Kidney tubule cell (primary cell): ENCODE data around the gene PARVB.
"Not testable (repeated sequence)": the region's sequence is repeated elsewhere in the genome, so short reads cannot be mapped to it uniquely, and the experiment has no call there.

Experiments used
- DNase-seq: peaks from one replicate; pipeline ENCODE4 v3.0.0-alpha.2; 2018; ENCODE audit warnings: low spot score

Gene PARVB

DNA sequence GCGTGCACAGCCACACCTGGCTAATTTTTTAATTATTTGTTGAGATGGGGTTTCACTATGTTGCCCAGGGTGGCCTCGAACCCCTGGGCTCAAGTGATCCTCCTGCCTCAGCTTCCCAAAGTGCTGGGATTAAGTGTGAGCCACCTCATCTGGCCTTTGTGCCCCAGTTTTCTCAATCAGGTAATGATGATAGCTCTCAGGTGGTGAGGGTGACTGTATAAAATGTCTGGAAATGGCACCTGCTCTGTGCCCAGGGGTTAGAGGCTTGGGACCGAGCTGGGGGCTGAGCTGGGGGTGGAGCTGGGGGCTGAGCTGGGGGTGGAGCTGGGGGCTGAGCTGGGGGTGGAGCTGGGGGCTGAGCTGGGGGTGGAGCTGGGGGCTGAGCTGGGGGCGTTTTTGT is 32.5 kb downstream of the PARVB start:
- not testable (repeated sequence) for DNase-seq

DNA sequence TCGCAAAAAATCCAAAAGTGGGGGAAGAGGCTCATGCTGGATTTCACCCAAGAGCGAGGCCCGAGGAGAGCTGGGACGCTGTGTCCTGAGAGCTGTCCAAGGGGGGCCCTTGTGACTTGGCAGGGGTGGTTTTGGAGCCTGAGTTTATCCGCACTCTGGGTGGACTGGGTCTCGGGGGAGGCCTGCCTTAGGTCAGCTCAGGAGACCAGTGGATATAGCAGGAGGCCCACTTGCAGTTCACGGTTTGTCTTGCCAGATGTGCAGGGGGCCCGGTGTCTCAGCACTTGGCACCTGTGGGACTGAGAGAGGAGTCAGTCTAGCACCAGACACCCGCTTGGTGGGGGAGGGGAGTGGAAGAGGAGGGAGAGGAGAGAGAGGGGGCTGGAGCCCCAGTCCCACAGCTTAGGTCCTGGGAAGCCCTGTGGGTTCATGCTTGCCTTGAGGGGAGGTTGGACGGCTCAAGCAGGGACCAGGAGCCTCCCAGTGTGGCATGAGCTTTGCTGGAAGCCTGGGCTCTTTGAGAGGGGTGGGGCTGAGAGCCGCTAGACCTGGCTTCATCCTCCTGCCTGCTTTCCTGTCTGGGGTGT is 33.4 kb downstream of the PARVB start:
- no peak for DNase-seq

DNA sequence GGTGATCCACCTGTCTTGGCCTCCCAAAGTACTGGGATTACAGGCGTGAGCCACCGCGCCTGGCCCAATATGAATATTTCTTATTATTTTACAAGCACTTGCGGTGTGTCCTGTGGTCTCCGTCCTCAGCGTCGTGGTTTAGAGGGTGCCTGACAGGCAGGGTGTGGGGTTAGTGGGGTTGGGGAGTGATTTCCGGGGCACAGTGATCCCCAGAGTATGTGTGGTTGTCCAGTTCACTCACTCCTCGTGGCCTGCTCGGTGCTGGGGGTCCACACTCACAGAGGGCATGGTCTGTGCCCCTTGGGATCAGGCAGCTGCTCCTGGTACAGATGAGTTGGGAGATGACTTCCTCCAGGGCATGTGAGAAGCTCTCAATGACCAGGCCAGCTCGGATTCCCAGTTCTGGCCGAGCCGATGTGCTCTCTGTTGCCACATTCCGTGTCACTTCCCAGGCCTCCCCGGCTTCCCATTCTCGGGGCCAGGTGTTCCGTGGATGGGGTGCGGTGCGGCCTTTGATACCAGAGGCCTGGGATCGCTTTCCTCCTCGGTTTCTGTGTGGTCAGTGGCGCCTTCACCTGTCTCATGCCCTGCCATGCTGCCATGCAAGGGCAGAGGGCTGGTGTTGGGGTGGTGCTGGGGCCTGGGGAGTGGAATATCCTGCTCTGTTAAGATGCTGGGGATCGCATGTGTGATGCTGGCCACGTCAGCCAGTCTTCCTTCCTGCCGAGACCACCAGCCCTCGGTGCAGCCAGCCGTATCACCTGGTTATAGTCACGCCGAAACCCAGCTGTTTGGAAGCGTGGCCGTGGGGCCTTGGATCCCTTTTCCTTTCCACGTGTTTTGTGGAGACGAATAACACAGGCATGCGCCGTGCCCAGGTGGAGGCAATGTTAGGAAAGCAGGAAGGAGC is 39.6 kb downstream of the PARVB start:
- no peak for DNase-seq

DNA sequence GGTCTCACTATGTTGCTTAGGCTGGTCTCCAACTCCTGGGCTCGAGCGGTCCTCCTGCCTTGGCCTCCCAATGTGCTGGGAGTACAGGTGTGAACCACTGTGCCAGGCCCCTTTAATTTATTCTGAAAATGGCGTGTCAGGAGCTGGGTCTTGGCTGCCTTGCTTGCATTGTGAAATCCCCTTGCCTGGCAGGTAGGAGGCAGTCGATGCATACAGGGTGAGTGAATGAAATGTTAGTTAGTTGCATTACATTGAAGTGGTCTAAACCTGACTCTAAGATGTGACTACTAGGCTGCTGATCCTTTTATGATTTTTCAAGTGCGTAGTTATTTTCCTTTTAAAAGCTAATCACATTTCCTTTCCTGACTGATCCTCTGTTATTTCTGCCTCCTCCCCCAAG is 42.9 kb downstream of the PARVB start:
- DNase-seq: no peak

DNA sequence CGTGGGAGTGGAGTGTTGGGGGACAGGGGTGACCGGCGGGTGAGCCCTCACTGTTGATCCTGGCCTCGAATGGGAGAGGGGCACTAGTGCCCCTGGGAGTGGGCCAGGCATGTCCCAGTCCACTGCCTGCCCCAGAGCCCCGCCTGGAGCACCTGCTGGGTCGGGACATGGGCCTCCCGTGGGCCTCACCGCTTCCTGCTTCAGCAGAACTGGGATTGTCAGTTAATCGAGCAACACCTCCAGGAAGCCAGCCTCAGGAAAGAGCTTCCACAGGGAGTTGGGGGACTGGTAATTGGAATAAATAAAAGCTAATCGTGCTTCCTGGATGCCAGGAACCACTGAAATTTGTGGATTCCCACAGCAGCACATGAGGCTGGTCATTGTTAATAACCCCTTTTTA is 43.8 kb downstream of the PARVB start:
- no peak for DNase-seq

- DNase-seq: no peak
These were observed 44.5 kb downstream of the PARVB start for GRCh38 chr22:44068422-44069191.

DNA sequence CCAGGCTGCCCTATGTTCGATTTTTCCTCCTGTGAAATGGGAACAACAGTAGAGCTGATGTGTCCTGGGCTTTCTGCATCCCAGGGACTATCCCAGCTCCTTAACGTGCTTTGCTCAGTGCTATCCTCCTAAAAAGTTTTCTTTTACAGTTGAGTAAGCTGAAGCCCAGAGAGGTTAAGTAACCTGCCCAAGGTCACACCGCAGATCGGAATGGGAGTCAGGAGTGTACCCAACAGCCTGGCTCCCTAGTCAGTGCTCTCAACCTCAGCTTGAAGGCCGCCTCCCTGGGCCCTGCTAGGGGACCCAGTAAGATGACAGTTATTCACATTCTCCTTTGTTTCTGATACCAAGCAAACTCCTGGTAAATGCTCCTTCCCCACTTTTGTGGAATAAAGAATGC is 45.9 kb downstream of the PARVB start:
- DNase-seq: no peak

- no peak for DNase-seq
These were observed 47.8 kb downstream of the PARVB start for GRCh38 chr22:44071781-44072326.

GRCh38 chr22:44074337-44074984 is 50.4 kb downstream of the PARVB start:
- no peak for DNase-seq

DNA sequence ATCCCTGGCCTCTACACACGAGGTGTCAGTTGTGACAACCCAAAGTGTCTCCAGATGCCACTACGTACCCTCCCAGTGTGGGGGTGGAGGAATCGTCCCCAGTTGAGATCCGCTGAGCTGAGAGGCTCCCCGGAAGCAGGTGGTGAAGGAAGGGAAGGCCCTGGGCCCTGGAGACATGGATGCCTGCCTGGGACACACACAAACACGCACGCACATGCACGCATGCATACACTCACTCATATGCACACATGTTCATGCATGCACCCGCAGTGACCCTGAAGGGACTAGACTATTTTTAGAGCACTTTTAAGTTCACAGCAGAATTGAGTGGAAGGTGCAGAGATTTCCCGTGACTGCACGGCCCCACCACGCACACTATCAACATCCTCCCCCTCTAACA is 50.9 kb downstream of the PARVB start:
- DNase-seq: no peak

DNA sequence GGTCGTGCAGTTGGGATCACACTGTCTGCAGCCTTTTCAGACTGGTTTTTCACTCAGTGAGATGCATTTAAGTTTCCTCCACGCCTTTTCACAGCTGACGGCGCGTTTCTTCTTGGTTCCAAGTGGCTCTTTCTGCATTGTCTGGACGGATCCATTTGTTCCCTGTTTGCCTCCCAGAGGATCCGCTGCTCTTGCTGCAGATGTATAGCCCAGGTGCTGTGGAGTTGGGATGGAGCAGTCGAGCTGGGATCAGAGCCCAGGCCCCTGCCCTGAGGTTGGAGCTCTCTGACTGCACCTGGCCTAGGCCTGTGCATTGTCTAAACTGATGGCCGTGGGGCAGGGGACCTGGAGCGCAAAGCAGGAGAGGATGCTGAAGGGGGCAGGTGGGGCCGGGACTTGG is 51.6 kb downstream of the PARVB start:
- DNase-seq: no peak

DNA sequence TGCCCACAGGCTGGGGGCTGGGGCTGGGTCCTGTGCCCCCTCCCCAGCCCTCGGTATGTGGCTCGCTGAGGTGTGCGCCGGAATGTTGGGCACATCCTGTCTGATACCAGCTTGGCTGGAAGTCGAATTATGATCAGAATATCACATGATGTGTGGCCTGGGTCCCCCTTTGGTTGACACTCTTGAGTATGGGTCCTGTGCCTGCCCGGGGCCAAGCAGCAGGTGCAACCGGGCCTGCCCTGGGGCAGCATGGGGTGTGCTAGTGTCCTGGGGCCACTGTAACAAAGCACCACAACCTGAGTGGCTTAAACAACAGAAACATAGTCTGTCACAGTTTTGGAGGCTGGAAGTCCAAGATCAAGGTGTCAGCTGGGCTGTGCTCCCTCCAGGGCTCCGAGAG is 52.7 kb downstream of the PARVB start:
- DNase-seq: no peak

GRCh38 chr22:44080936-44081861 is 57.1 kb downstream of the PARVB start:
- DNase-seq: peak; percentile 58

GRCh38 chr22:44082801-44083200 is 58.7 kb downstream of the PARVB start:
- DNase-seq: no peak

DNA sequence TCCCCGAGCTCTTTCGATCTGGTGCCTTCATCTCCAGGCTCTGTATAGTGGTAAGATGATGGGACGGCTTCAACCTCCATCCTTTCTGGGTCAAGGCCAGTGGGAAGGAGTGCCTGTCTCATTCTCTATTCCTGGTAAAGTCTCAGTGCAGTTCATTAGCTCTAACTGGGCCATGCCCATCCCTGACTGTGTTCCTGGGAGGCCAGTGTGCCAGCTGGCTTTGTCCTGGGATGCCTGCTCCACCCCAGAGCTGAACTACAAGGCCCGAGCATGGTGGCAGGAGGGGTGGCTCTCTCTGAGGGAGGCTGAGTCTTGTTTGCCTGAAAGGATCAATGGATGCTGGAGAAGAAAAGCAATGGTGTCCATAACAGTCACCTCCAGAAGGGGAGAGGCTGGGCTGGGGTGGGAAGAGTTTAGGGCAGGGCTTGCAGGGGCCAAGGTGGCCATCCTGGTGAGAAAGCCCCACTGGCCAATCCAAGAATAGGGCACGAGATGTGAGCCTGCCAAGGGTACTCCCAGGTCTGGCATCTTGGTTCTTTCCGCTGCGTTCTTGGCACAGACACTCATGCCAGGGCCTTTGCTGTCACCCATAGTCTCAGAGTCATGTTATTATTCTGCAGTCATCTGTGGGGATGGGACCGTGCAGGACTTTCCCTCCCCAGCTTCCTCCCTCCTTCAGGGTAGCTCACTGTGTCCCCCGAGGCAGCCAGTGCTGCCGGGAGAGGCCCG is 60.1 kb downstream of the PARVB start:
- no peak for DNase-seq

- DNase-seq: peak; percentile 86
These were observed 61.7 kb downstream of the PARVB start for GRCh38 chr22:44085743-44086270.

- no peak for DNase-seq
These were observed 62.4 kb downstream of the PARVB start for GRCh38 chr22:44086271-44087088.

- DNase-seq: no peak
These were observed 63.0 kb downstream of the PARVB start for GRCh38 chr22:44087089-44087430.

GRCh38 chr22:44088976-44089570 is 65.0 kb downstream of the PARVB start:
- peak; percentile 22 for DNase-seq
